H1 (cell line): ENCODE results near the gene CX3CR1. TPM values are rescaled to one million over a fixed set of nuclear protein-coding genes. Genes with fewer than 3 reads are reported as not detected.

Experiments used
- CTCF ChIA-PET: fragments of 300-600 bp; sonication (Branson Sonifier 250); formaldehyde crosslinking; loops from one replicate; lab custom pipeline; 2021; ENCODE audit not compliant: partially characterized antibody; lab: Charles Lee
- POLR2A ChIA-PET: fragments of 300-600 bp; sonication (Branson Sonifier 250); formaldehyde crosslinking; loops from one replicate; lab custom pipeline; 2021; ENCODE audit warnings: inconsistent platforms; ENCODE audit not compliant: partially characterized antibody; lab: Charles Lee
- DNase-seq, 2 experiments: peaks; one replicate each; pipeline versions ENCODE4 v3.0.0 to v3.0.0-alpha.2; 2010 to 2022; ENCODE audit warnings: low spot score in 2 of 2, low read depth in 1 of 2, mixed read lengths in 1 of 2
- FAIRE-seq: peaks from 2 replicates; lab custom pipeline; 2011; peaks lifted over from hg19 to GRCh38; lab: Jason Lieb, UNC
- H2AFZ ChIP-seq: 2 replicates; pipeline ENCODE4 v1.8.1; 2012; ENCODE audit warnings: low read length, inconsistent platforms
- H2AK5ac ChIP-seq: 2 replicates; pipeline ENCODE4 v1.6.1; 2013; ENCODE audit warnings: low read depth, low read length
- H2BK120ac ChIP-seq: replicated peaks from 2 replicates; pipeline ENCODE3; 2013; ENCODE audit warnings: low read depth, low read length, inconsistent platforms
- H2BK12ac ChIP-seq: 2 replicates; pipeline ENCODE4 v1.6.1; 2013; ENCODE audit warnings: low read depth, low read length
- H2BK15ac ChIP-seq: 2 replicates; pipeline ENCODE4 v1.6.1; 2013; ENCODE audit warnings: low read length
- H2BK20ac ChIP-seq: 2 replicates; pipeline ENCODE4 v1.6.1; 2013; ENCODE audit warnings: low read length
- H2BK5ac ChIP-seq: 2 replicates; pipeline ENCODE4 v1.6.1; 2013; ENCODE audit warnings: low read depth, low read length
- H3K14ac ChIP-seq: 2 replicates; pipeline ENCODE4 v1.6.1; 2013; ENCODE audit warnings: inconsistent platforms; ENCODE audit not compliant: insufficient read length
- H3K18ac ChIP-seq: 2 replicates; pipeline ENCODE4 v1.6.1; 2013; ENCODE audit warnings: low read length; ENCODE audit errors: extremely low read depth
- H3K23ac ChIP-seq: 2 replicates; pipeline ENCODE4 v1.6.1; 2013; ENCODE audit warnings: inconsistent platforms; ENCODE audit not compliant: insufficient read length
- H3K23me2 ChIP-seq: 2 replicates; pipeline ENCODE4 v1.6.1; 2013; ENCODE audit warnings: low read depth, low read length
- H3K27ac ChIP-seq: 2 replicates; pipeline ENCODE4 v1.6.1; 2011; ENCODE audit warnings: low read depth, low read length, inconsistent platforms
- H3K27me3 ChIP-seq, 4 experiments: replicated peaks in 1 of 4; 1 replicate in 1 of 4; 2 replicates in 3 of 4; pipeline versions ENCODE4 v1.6.1 to v1.8.1; 2011 to 2013; ENCODE audit warnings: low read length in 3 of 4, mild to moderate bottlenecking in 3 of 4, inconsistent platforms in 2 of 4, mixed read lengths in 2 of 4, moderate library complexity in 1 of 4; ENCODE audit not compliant: control insufficient read depth in 3 of 4, insufficient read depth in 3 of 4; ENCODE audit errors: extremely low read depth in 1 of 4
- H3K36me3 ChIP-seq, 4 experiments: 2 replicates each; pipeline versions ENCODE4 v1.6.1 to v1.8.1; 2011 to 2013; ENCODE audit warnings: mild to moderate bottlenecking in 4 of 4, low read length in 3 of 4, moderate library complexity in 2 of 4, control low read depth in 1 of 4, inconsistent platforms in 1 of 4; ENCODE audit not compliant: insufficient read depth in 4 of 4, control insufficient read depth in 2 of 4
- H3K4ac ChIP-seq: replicated peaks from 2 replicates; pipeline ENCODE3; 2013; ENCODE audit warnings: low read length, low read depth, mixed read lengths, inconsistent platforms; ENCODE audit not compliant: insufficient read length
- H3K4me1 ChIP-seq, 4 experiments: replicated peaks in 1 of 4; 1 replicate in 1 of 4; 2 replicates in 3 of 4; pipeline versions ENCODE4 v1.6.1 to v1.8.1; 2011 to 2013; ENCODE audit warnings: low read length in 3 of 4, inconsistent platforms in 2 of 4, mixed read lengths in 1 of 4; ENCODE audit not compliant: insufficient read depth in 4 of 4, control insufficient read depth in 3 of 4
- H3K4me2 ChIP-seq, 2 experiments: 2 replicates each; pipeline versions ENCODE4 v1.6.1 to v1.8.1; 2011 to 2013; ENCODE audit warnings: low read depth in 2 of 2, low read length in 2 of 2, control low read depth in 1 of 2, inconsistent platforms in 1 of 2, mild to moderate bottlenecking in 1 of 2; ENCODE audit not compliant: insufficient read depth in 1 of 2
- H3K4me3 ChIP-seq, 4 experiments: fragments of 200-600, 300-600 bp in 1 of 4; sonication (generic), shearing (Covaris generic), sonication (Bioruptor Twin) in 1 of 4; 2 replicates each; pipeline versions ENCODE4 v1.5.1 to v1.8.1; 2011 to 2016; ENCODE audit warnings: low read length in 4 of 4, low read depth in 3 of 4, control low read depth in 2 of 4, inconsistent platforms in 2 of 4, mild to moderate bottlenecking in 2 of 4, mixed read lengths in 1 of 4, moderate library complexity in 1 of 4; ENCODE audit not compliant: insufficient read depth in 2 of 4; ENCODE audit errors: extremely low read depth in 1 of 4
- H3K56ac ChIP-seq: replicated peaks from 2 replicates; pipeline ENCODE3; 2013; ENCODE audit warnings: low read depth, mild to moderate bottlenecking, mixed read lengths, low read length, inconsistent platforms; ENCODE audit not compliant: insufficient read length
- H3K79me1 ChIP-seq: 2 replicates; pipeline ENCODE4 v1.6.1; 2013; ENCODE audit warnings: low read depth, low read length, control low read depth
- H3K79me2 ChIP-seq, 2 experiments: 2 replicates each; pipeline versions ENCODE4 v1.6.1 to v1.8.1; 2012 to 2013; ENCODE audit warnings: low read length in 2 of 2, mild to moderate bottlenecking in 2 of 2, inconsistent platforms in 1 of 2; ENCODE audit not compliant: insufficient read depth in 2 of 2, control insufficient read depth in 1 of 2
- H3K9ac ChIP-seq, 4 experiments: replicated peaks in 1 of 4; 1 replicate in 1 of 4; 2 replicates in 3 of 4; pipeline versions ENCODE4 v1.6.1 to v1.8.1; 2011 to 2013; ENCODE audit warnings: low read depth in 3 of 4, low read length in 3 of 4, control low read depth in 2 of 4, mild to moderate bottlenecking in 2 of 4, moderate library complexity in 2 of 4, inconsistent platforms in 1 of 4; ENCODE audit errors: extremely low read depth in 1 of 4
- H3K9me3 ChIP-seq, 2 experiments: 2 replicates each; pipeline versions ENCODE4 v1.6.1 to v1.8.1; 2012 to 2013; ENCODE audit warnings: mild to moderate bottlenecking in 2 of 2, moderate library complexity in 2 of 2, control low read depth in 1 of 2, inconsistent platforms in 1 of 2, low read depth in 1 of 2, low read length in 1 of 2, mixed read lengths in 1 of 2; ENCODE audit not compliant: insufficient read depth in 2 of 2
- H4K20me1 ChIP-seq, 2 experiments: replicated peaks in 1 of 2; 2 replicates each; pipeline versions ENCODE3 to v1.8.1; 2011 to 2013; ENCODE audit warnings: inconsistent platforms in 2 of 2, low read length in 2 of 2, mild to moderate bottlenecking in 1 of 2; ENCODE audit not compliant: insufficient read depth in 2 of 2, control insufficient read depth in 1 of 2
- H4K5ac ChIP-seq: 2 replicates; pipeline ENCODE4 v1.6.1; 2013; ENCODE audit warnings: low read length, low read depth, mixed read lengths, inconsistent platforms; ENCODE audit not compliant: insufficient read length
- H4K8ac ChIP-seq: 2 replicates; pipeline ENCODE4 v1.8.0; 2013; ENCODE audit warnings: mild to moderate bottlenecking, moderate library complexity, low read length, inconsistent platforms; ENCODE audit not compliant: insufficient read depth; ENCODE audit errors: extremely low read depth
- H4K91ac ChIP-seq: replicated peaks from 2 replicates; pipeline ENCODE3; 2013; ENCODE audit warnings: low read length, mixed read lengths, inconsistent platforms; ENCODE audit not compliant: insufficient read length
- RFX5 ChIP-seq: IDR thresholded peaks from 2 replicates; pipeline ENCODE4 v1.6.1; 2011; ENCODE audit warnings: low read depth, low read length, improper control_type of control experiment, borderline replicate concordance
- SAP30 ChIP-seq: fragments of 300-600 bp; sonication (generic); IDR thresholded peaks from 2 replicates; pipeline ENCODE4 v1.7.1; 2012; ENCODE audit warnings: low read length, moderate library complexity, mild to moderate bottlenecking, inconsistent platforms; ENCODE audit not compliant: insufficient read depth, insufficient replicate concordance
- SP1 ChIP-seq: IDR thresholded peaks from 2 replicates; pipeline ENCODE4 v1.6.1; 2011; ENCODE audit warnings: low read depth, low read length
- SP2 ChIP-seq: IDR thresholded peaks from 2 replicates; pipeline ENCODE4 v1.6.1; 2012; ENCODE audit warnings: mild to moderate bottlenecking, low read length, inconsistent platforms
- TBP ChIP-seq: IDR thresholded peaks from 2 replicates; pipeline ENCODE4 v1.6.1; 2011; ENCODE audit warnings: low read depth, low read length, improper control_type of control experiment
- WGBS, 2 experiments: shearing (Covaris generic) in 1 of 2; methylation state at CpG; one replicate each; pipeline versions ENCODE4 v1.1.6 to v1.1.7; 2013 to 2015; ENCODE audit warnings: low lambda C conversion rate in 2 of 2, mixed read lengths in 2 of 2, inconsistent platforms in 1 of 2, low coverage in 1 of 2, missing lambda C conversion rate in 1 of 2; ENCODE audit not compliant: insufficient replicate concordance in 2 of 2, insufficient coverage in 1 of 2, insufficient read length in 1 of 2; ENCODE audit errors: extremely low coverage in 1 of 2, missing lambda C conversion rate in 1 of 2; 5-methylcytosine and 5-hydroxymethylcytosine counted together
- polyA plus RNA-seq, 7 experiments: library from polyadenylated mRNA; depleted of rRNA in 3 of 7; stranded (reverse) in 5 of 7; unstranded in 2 of 7; fragments of >200 nt in 5 of 7; fragments of 200-250 nt in 2 of 7; gene quantifications; 1 replicate in 5 of 7; 2 replicates in 1 of 7; 4 replicates in 1 of 7; pipeline versions ENCODE4 v1.2.1 to v1.2.3, GENCODE V29; 2011 to 2013; ENCODE audit warnings: missing spikeins in 2 of 7, mixed read lengths in 2 of 7
- total RNA-seq: library from RNA; stranded (reverse); fragmentation: NEBNext Ultra II Directional; extraction: Animal tissue kit (Norgen Biotek cat#: 25700); gene quantifications from 2 replicates; pipeline ENCODE4 v1.2.1, GENCODE V29; 2021
- TF ChIP-seq, protein P1 (sequence below): IDR thresholded peaks from 2 replicates; pipeline ENCODE4 v1.6.1; 2012; ENCODE audit warnings: inconsistent platforms

The CX3CR1 gene
- total and polyA plus RNA-seq, 2 of the 8 experiments (the other 6 are each of a cell fraction or from before 2014, with no cell fraction given) = 0.08 TPM; not detected in 1

DNA sequence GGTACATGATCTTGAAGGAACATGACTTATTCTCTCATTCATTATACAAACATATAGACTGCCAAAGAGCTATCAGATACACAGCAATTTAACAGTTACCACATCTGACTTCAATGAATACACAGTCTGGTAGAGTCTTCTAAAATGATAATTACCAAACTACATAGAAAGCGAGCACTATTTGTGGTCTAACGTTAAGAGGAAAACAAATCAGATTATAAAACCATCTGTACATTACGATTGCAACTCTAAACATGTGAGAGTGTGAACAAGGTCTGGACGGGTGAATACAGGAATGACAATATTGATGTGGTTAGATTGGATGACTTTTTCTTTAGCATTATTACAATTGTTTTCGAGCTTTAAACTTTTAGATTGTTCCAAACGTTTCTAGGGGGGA lies 16.3 kb downstream of the CX3CR1 start:
- Histone ChIP-seq H3K14ac (no peak overlapping the region), H3K27me3 (no peaks in the 10 kb centered on the region), H2BK15ac (no peak overlapping the region), H3K9ac (no peak overlapping the region), H3K4me1 (no peaks in the 10 kb centered on the region), H2BK120ac (no peak overlapping the region), H4K8ac (no peak overlapping the region), H3K4me2 (no peak overlapping the region), H3K79me1 (no peaks in the 10 kb centered on the region), H3K79me2 (no peaks in the 10 kb centered on the region), H2AFZ (no peak overlapping the region), H3K18ac (no peak overlapping the region), H3K4me3 (no peak overlapping the region), H2BK12ac (no peak overlapping the region), H2AK5ac (no peak overlapping the region), H2BK20ac (no peak overlapping the region), H3K56ac (no peak overlapping the region), H4K91ac (no peak overlapping the region), H3K23me2 (no peaks in the 10 kb centered on the region), H3K23ac (no peak overlapping the region), H3K27ac (no peak overlapping the region), H4K5ac (no peak overlapping the region), H3K4ac (no peak overlapping the region), H3K36me3 (no peaks in the 10 kb centered on the region), H4K20me1 (no peaks in the 10 kb centered on the region), H2BK5ac (no peak overlapping the region), H3K9me3 (no peaks in the 10 kb centered on the region)
- TF ChIP-seq, protein P1, sequence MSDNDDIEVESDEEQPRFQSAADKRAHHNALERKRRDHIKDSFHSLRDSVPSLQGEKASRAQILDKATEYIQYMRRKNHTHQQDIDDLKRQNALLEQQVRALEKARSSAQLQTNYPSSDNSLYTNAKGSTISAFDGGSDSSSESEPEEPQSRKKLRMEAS = no peak
- TF ChIP-seq SP1 = no peak
- no peak for TF ChIP-seq SAP30
- no peak for TF ChIP-seq TBP
- TF ChIP-seq RFX5 = no peak
- TF ChIP-seq SP2 = no peak
- CTCF ChIA-PET = interaction anchor here (1.0 to 4.3 kb wide), 9 partner anchors 8 to 138 kb away, joined by 3 to 30 read pairs (median 7); no protein-coding TSS in a partner anchor
- 84% methylated on average over 6 of the region's 6 CpGs; no CpG with 5 or more reads in 1 of the 2 experiments for WGBS, 2 experiments
- FAIRE-seq (no peak), DNase-seq (no peak)
- POLR2A ChIA-PET = no interaction called here
